NCI-H345 treated with DMSO at 0.1 percent for 48 hours (cell line): ENCODE data around the gene TUBA4A.
"Not testable (repeated sequence)": the region's sequence is repeated elsewhere in the genome, so short reads cannot be mapped to it uniquely, and the experiment has no call there.

Experiments used
- DNase-seq: peaks from one replicate; lab custom pipeline; 2025; ENCODE audit not compliant: unreplicated experiment; lab: John Stamatoyannopoulos, UW

Gene TUBA4A

DNA sequence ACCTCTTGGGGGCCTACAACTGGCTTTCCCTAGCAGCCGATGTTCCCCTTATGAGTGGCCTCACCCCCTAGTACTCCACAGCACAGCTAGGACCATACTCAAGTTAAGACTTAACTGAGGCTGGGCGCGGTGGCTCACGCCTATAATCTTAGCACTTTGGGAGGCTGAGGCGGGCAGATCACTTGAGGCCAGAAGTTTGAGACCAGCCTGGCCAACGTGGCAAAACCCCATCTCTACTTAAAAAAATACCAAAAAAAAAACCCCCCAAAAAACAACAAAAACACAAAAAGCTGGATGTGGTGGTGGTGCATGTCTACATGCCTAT, 33.4 kb upstream of the TUBA4A start:
- not testable (repeated sequence) for DNase-seq

DNA sequence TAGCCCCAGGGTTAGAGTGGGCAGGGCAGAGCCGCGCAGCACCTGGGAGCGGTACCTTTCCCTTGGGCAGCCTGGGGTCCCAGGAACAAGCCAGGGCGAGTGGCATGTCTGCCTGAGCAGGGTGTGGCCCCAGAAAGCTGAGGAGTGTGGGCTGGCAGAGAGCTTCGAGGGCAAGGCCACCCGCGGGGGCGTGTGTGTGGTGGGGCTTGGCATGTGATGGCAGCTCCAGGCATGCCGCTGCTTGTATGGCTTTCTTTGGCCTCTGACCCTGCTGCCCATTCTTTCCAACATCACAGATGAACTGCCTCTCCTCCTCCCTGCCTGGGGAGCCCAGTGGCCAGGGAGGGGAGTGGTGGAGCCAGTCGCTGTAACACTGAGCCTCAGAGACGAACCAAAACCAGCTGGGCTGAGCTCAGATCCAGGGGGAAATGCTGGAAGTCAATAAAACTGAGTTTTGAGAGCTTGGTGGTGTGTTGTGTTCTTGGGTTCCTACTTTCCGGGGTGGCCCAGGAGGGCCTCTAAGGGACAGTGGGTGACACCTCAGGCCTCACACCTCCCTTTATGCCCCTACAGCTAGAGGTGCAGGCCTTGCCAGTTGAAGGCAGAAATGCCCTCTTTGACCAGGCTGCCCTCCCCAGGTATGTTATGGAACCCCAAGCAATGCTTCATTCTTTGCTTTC, 32.9 kb upstream of the TUBA4A start:
- no peak for DNase-seq

DNA sequence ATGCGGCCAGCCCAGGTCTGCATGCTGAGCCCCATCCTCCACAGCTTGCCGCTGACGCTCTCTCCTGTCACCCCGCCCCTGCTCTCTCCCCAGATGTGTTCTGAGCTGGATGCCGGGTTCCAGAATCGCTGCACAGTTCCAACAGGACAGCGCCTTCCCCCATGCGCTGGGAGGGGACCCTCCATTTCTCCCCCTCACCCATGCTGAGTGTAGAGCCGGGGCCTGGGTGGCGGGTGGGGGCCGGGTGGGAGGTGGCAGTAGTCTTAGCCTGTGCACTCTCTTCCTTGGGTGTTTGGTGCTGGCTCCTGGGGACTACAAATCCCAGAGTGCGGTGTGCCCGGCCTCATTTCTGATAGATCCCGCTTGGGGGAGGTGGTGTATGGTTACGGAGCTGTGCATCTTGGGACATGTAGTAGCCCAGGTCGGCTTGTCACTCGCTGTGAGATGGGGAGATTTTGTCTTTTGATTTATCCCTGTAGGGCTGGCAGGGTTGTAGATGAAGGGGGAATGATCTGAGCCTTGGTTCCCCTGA, 32.2 kb upstream of the TUBA4A start:
- no peak for DNase-seq

DNA sequence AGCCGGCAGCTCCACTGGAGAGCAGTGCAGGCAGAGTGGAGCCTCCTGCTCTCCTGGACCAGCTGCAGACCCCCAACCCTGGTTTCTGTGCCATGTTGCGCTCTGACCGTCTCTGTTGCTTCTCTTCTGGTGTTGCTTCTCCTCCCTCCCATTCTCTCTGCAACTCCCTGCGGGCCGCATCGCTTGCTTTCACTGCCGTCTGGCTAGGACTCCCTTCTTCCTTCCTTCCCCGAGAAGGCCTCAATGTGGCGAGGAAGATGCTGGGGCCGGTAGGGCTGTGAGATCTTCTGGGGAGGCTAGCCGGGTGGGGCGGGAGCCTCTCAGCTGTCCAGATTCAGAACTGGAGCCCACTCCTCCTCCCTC, 31.6 kb upstream of the TUBA4A start:
- no peak for DNase-seq

DNA sequence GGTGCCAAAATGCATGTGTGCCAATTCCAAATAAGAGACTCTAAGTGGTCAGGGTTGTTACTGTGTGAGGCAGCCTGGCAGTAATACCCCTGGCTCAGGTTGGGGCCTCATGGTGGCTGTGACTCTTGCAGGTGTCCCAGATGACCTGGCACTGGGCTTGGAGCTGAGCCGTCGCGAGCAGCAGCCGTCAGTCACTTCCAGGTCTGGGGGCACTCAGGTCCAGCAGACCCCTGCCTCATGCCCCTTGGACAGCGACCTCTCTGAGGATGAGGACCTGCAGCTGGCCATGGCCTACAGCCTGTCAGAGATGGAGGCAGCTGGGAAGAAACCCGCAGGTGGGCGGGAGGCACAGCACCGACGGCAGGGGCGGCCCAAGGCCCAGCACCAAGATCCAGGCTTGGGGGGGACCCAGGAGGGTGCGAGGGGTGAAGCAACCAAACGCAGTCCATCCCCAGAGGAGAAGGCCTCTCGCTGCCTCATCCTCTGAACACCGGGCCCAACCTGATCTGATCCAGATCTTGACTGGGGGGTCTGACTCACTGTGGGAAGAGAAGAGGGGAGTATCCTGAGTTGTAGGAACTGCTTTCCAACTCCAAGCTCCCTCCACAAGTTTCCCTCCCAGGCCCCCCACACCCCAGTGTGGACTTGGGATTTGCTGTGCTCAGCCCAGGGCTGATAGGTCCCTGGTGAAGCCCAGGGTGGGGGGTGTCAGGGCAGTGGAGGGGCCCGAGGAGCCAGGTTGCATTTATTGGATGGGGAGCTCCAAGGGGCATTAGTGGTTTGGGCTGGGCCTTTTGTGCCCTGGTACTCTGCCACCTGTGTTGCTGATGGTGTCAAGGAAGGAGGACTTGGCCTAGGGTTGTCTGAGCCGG, 31.0 kb upstream of the TUBA4A start:
- DNase-seq = no peak

DNA sequence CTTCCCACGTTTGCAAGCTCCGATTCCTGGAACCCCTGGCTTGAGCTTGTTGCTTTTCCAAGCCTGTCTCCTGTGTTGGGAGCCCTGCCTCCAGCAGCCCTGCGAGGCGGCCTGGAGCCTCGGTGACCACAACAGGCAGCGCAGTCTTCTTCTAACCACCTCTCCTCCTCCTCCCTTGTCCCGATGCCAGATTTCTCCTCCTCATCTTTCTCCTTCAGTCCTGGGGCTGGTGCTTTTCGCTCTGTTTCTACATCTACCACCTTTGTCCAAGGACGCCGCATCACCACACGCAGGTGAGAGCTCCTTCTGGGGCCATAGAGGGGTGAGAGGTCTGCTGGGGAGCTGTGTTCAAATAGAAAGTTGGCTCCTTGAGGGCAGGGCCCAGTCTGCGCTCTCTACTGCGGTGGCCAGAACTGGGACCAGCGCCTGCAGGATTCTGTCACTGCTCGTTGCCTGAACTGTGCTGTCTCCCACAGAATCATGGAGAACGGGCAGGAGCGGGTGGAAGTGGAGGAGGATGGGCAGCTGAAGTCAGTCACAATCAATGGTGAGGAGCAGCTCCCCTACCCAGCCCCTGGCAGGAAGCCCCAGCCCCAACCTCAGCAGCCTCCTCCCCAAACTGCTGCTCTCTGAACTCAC, 29.3 kb upstream of the TUBA4A start:
- no peak for DNase-seq

DNA sequence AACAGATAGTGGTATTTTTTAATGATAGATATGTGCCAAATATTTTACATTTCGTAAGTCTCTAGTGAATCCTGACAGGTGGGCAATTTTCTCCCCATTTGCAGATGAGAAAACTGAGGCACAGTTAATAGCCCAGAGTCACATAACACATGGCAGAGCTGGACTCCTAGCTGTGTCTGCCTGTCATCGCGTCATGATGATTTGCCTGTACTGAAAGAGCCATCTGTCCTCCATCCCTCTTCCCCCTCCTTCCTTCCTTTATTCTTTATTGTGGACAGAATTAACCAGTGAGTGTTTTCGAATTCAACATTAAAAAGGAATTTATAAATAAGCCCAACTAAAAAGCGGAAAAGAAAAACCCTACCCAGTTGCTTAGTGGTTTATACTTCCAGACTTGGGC, 28.7 kb upstream of the TUBA4A start:
- DNase-seq = no peak

DNA sequence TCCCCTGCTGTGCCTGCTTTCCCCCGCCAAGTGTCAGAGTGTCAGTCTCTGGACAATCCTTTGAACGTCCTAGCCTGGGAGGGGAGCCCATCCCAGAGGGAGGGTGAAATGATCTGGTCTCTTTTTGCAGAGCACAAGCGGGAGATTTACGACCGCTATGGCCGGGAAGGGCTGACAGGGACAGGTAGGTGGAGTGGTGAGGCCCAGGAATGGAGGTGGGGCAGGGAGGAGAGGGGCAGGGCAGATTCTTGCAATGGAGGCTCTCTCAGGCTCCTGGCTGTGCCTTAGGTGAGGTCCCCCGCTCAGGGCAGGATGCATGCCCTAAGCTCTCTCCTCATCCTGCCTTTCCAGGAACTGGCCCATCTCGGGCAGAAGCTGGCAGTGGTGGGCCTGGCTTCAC, 27.9 kb upstream of the TUBA4A start:
- no peak for DNase-seq

DNA sequence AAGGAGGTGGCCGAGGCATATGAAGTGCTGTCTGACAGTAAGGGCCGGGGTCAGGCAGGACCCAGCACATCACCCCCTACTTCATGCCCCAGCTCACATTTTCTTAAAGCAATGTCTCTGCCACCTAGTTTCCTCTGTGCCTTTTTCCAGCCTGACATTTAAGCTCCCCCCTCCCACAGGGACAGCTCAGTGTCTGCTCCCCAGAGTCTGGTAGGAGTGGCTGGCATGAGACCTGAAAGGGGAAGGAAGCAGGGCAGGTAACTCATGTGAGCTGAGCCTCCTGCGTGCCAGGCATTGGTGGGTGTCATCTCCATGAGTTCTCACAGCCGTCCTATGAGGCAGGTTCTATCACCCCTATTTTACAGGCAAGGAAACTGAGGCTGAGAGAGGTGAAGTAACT, 26.9 kb upstream of the TUBA4A start:
- no peak for DNase-seq

DNA sequence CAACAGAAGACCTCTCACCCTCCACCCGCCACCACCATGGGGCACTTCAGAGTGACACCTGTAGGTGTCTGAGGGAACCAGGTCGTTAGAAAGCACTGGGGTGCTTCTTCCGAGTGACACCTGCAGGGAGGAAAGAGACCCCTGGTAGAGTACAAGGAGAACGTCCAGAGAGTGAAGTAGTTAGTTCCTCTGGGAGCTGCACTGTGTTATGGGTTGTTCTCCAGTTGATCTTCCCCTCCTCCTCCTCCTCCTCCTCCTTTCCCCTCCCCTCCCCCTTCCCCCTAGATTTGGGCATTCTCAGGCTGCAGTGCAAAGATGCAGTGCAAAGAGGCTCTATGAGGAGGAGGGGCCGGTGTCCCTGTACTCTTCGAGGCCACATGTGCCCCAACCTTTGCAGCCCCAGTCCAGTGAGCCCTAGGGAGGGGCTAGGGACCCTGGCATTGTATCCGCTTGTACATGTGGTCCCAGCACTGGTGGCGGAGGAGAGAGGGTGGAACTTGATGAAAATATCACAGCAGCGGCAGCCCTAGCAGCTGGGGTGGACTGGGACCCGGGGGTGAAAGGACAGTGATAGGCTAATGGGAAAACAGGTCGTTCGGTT, 26.3 kb upstream of the TUBA4A start:
- DNase-seq = no peak

DNA sequence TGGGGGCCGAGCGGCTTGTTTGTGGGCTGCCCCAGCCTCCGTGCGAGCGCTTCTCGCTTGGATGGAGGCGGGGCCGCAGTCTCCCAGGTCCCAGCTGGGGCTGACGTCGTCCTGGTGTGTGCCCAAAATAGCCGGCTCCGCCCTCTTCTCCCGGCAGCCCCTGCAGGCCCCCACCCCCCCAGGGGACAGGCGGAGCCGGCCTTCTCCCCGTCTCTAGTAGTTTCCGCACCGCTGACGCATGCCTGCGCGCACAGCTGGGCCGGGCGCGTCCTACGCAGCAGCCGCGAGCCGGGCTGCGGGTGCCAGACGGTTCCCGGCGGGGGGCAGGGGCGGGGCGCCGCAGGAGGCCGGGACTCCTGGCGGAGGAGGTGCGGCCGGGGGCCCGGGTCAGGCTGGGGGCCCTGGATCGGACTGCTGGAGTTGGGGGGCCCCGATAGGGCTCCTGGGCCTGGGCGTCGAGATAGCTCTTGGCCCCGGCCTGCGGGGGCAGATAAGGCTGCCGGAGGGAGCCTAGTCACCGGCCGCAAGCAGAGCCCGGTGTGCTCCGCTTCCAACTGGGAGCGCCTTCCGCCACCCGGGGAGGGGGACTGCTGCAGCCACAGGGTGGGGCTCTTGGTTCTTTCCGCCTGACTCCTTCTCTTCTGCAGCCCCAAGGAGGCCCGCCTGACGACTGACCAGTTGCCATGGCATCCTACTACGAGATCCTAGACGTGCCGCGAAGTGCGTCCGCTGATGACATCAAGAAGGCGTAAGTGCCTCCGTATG, 25.6 kb upstream of the TUBA4A start, which contains the start of gene DNAJB2:
TSS of gene DNAJB2 (plus strand) at position 216 of the 765 bp plus-strand sequence. CDS start at position 684, 468 bp downstream.
- peak; percentile 93 for DNase-seq

DNA sequence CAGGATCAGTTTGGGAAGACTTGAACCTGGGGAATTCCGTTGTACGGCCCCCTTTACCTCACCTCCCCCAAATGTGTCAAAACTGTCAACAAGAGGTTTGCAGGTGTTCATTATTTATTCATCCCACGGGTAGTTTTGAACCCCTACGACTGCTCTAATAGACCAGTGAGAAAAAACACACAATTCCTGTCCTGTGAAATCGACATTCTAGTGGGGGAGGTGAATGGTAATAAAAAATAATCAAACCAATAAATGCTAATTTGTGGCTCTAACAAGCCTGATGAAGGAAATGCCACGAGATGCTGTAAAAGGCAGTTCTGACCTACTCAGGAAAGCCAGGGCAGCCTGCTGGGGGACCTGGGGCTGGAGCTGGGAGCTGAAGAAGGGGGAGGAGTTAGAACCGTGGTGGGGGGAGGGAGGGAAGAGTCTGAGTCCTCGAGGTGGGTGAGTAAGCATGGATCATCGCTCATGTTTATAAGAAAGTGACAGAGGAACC, 25.0 kb upstream of the TUBA4A start:
- DNase-seq = no peak

DNA sequence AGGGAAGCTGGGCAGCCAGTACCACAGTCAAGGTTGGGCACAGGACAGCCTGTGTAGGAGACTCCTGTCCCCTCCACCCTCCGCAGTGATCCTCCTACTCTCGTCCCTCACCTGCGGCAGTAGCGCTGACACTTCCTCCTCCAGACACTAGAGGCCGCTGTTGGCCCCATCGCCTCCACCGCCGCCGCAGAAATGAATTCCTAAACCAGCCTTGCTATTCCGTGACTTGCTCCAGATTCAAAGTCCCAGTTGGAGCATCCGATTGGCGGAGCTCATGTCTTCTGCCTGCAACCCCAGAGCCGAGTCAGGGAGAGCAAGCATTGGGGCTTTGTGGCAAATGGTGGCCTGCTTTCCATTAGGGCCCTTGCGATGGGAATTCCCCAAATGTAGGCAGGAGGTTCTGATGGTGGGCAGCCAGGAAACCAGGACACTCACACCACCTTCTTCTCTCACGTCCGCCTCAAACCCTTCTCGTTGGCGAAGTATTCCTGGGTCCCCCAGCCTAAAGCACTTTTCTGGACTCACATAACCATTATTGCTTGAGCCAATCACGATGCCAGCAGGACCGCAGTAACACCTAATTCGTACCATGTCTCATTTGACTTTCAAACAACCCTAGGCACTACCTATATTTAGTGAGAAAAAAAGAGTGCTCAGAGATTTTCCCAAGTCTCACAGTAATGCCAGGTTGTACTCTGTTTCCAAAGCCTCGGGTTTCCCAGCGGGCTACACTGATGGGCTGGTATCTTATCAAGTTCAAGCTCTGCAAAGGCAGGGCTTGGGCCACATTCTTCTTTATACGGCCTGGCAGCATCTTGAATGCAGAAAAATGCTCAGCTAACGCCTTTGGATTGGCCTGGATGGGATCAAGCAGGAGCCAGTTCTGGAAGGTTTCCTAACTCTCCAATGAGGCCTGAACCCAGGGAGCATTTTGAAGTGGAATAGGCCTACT, 24.3 kb upstream of the TUBA4A start:
- peak; percentile 73 for DNase-seq

DNA sequence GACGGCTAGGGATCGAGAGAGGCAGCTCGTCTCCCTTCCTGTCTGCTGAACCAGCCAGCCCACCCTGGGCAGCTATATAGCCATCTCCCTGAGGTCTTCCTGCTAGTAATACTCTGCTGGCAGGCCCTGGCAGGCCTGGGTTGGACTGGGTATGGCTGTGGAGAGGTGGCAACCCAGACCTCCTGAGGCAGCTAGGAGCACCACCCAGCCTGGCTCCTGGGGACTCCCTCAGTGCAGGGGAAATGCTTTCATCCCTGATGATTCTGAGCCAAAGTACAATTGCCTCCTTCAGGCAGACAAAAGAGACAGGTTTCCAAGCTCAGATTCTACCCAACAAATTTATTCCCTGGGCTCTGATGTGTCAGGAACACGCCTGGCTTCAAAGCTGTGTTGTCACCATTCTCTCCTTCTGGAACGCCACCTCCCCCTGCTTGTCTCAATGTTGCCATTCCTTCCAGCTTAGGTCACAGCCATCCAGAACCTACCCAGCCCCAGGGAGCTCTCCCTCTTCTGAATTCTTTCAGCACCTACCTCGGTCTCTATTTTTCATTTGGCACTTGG, 20.7 kb upstream of the TUBA4A start:
- DNase-seq = no peak

DNA sequence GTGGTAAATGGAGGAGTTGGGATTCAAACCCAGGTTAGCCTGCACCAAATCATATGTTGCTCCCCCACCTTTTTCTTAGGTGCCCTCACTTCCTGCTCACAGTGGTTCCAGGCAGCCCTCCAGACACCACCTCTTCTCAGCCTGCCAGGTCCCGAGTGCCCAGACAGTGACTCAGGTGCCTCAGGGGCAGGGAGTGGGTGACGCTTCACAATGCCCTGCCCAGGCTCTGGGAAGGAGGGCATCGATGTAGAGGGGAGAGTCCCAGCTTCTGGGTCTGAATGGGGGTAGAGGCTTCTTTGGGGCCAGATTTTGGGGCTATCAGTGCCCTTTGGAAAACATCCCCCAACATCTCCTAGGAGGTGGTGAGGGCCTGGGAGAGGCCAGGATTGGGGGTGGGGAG, 20.2 kb upstream of the TUBA4A start:
- no peak for DNase-seq

DNA sequence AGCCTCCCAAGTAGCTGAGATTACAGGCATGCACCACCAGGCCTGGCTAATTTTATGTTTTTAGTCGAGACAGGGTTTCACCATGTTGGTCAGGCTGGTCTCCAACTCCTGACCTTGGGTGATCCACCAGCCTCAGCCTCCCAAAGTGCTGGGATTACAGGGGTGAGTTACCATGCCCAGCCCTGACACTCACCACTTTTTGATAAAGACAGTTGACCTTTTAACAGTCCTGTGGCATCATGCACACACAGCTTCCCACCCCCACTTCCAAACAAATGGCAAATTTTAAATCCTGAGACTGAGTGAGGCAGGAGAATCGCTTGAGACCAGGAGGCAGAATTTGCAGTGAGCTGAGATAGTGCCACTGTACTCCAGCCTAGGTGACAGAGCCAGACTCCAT, 19.3 kb upstream of the TUBA4A start:
- no peak for DNase-seq

DNA sequence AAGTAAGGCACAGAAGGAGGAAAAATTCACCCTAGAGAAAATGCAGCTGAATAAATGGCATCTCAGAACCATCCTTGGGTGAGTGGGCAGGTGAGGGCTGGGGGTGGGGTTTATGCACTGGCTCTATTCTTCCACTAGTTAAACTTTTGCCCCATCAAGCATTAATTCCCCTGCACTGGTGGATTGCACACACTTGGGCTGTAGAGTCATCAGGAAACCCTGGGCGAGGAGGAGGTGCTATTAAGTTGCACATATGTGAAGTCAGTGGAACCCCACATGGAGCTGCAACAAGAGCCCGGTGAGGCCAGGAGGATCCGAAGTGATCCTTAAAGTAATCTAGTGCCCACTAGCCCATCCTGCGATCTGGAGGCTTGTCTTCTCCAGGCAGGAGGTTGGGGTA, 18.6 kb upstream of the TUBA4A start:
- no peak for DNase-seq

DNA sequence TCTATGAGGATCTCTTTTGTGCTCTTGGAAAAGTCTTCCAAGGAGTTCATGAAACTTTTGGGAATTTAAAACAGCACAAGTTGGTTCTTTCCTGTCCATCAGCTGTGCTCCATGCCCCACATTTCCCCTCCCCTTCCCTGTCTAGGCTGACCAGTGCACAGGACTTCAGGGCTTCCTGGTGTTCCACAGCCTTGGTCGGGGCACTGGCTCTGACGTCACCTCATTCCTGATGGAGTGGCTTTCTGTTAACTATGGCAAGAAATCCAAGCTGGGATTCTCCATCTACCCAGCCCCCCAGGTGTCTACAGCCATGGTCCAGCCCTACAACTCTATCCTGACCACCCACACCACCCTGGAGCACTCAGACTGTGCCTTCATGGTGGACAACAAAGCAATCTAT, 17.3 kb upstream of the TUBA4A start:
- no peak for DNase-seq

DNA sequence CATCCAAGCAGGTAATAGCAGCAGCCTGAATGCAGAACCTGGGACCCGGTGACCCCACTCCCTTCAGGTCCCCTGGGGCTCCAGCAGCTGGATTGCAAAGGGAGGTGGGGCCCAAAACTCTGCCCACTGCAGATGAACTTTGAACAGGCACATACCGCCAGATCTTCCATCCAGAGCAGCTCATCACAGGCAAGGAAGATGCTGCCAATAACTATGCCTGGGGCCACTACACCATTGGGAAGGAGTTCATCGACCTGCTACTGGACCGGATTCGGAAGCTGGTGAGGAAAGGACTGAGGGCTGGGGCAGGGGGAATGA, 16.3 kb upstream of the TUBA4A start:
- DNase-seq = no peak
